Measurements from ENCODE around the gene SFMBT2.

The SFMBT2 gene

GRCh38 chr10:7410862-7411670, at the start of gene SFMBT2:
Gene SFMBT2, minus strand, starts transcription at chr10:7411034. Its CDS starts 29,136 bp downstream, at chr10:7381898.
- Histone ChIP-seq H3K27me3 (ENCODE audit: control insufficient read depth, insufficient read depth, low read length) (peaks cover 77% of the 10 kb centered on the region), H3K36me3 (ENCODE audit: control insufficient read depth, insufficient read depth, low read length) (no peaks in the 10 kb centered on the region), H3K9ac (ENCODE audit: low read depth, low read length) (peak within 1 kb of the TSS; percentile 54), H3K4me3 (ENCODE audit: low read depth, low read length) (peak within 1 kb of the TSS; percentile 82), H3K4me1 (ENCODE audit: control insufficient read depth, insufficient read depth, low read length) (peaks cover 4% of the 10 kb centered on the region), H3K9me3 (ENCODE audit: control insufficient read depth, insufficient read depth, low read length) (no peaks in the 10 kb centered on the region)

DNA sequence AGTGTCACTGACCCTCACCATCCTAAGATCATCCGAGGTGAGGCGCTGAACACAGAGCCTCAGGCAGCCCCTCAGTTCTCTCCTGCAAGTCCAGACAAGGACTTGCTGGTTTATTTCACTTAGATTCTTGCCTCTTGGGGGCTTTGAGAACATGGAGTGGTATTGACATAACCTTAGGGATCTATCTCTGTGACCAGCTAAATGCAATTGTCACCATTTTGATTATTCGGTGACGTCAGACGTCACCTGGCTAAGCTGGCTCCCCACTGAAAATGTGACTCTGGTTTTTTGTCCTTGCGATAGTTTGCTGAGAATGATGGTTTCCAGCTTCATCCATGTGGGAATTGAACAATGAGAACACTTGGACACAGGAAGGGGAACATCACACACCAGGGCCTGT, 49.2 kb upstream of the SFMBT2 start:
- no peak overlapping the region for H3K4me3 ChIP-seq (ENCODE audit: low read depth, low read length)
- H3K27me3 ChIP-seq (ENCODE audit: control insufficient read depth, insufficient read depth, low read length): no peaks in the 10 kb centered on the region
- H3K36me3 ChIP-seq (ENCODE audit: control insufficient read depth, insufficient read depth, low read length): no peaks in the 10 kb centered on the region
- H3K4me1 ChIP-seq (ENCODE audit: control insufficient read depth, insufficient read depth, low read length): peaks cover 4% of the 10 kb centered on the region
- no peak overlapping the region for H3K9ac ChIP-seq (ENCODE audit: low read depth, low read length)
- no peaks in the 10 kb centered on the region for H3K9me3 ChIP-seq (ENCODE audit: control insufficient read depth, insufficient read depth, low read length)

DNA sequence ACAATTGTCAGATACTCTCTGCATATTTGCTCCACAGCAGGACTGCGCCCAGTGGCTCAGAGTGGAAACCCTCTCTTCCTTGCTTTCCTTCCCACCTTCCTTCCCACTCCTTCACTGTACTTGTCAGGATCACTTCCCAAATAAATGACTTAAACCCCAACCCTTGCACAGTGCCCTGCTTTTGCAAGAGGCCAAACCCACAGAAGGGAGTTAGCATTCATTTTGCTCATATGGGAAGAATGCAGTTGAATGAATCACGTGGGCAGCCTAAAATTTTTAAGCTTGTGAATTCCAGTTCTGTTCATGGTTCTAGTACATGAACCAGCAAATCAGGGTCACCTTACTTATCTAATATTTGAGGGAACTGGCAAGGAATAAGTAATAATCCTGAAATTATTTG, 47.7 kb upstream of the SFMBT2 start:
- Histone ChIP-seq H3K27me3 (ENCODE audit: control insufficient read depth, insufficient read depth, low read length) (no peaks in the 10 kb centered on the region), H3K4me1 (ENCODE audit: control insufficient read depth, insufficient read depth, low read length) (peaks cover 4% of the 10 kb centered on the region), H3K36me3 (ENCODE audit: control insufficient read depth, insufficient read depth, low read length) (no peaks in the 10 kb centered on the region), H3K9ac (ENCODE audit: low read depth, low read length) (no peak overlapping the region), H3K9me3 (ENCODE audit: control insufficient read depth, insufficient read depth, low read length) (no peaks in the 10 kb centered on the region), H3K4me3 (ENCODE audit: low read depth, low read length) (no peak overlapping the region)

DNA sequence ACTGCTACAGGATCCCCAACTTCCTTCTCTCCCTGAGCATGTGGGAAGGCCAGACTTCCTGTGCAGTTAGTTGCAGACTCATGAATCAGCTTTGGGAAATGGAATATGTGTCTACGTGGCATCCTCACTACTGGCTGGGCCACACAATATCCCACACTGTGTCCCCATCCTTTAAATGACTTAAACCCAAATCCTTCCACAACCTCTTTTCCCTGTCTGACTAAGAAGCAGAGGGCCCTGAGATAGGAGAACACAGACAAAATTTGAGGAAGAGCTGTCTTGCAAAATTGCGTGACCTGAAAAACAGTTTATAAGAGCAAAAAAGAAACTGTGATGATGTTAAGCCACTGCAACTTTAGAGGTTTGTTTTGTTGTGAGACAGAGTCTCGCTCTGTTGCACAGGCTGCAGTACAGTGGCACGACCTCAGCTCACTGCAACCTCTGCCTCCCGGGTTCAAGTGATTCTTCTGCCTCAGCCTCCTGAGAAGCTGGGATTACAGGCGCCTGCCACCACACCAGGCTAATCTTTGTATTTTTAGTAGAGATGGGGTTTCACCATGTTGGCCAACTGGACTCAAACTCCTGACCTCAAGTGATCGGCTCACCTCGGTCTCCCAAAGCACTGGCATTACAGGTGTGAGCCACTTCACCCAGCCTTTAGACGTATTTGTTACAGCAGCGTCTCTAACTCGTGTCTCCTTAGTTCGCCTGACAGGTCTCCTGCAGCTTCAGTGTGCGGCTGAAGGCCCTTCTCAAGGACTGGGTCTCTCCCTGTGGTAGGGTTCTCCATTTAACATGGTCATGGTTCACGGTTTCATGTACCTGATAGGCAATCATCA, 46.9 kb upstream of the SFMBT2 start:
- H3K9me3 ChIP-seq (ENCODE audit: control insufficient read depth, insufficient read depth, low read length): no peaks in the 10 kb centered on the region
- no peaks in the 10 kb centered on the region for H3K27me3 ChIP-seq (ENCODE audit: control insufficient read depth, insufficient read depth, low read length)
- H3K36me3 ChIP-seq (ENCODE audit: control insufficient read depth, insufficient read depth, low read length): no peaks in the 10 kb centered on the region
- peaks cover 4% of the 10 kb centered on the region for H3K4me1 ChIP-seq (ENCODE audit: control insufficient read depth, insufficient read depth, low read length)
- H3K9ac ChIP-seq (ENCODE audit: low read depth, low read length): no peak overlapping the region
- no peak overlapping the region for H3K4me3 ChIP-seq (ENCODE audit: low read depth, low read length)

DNA sequence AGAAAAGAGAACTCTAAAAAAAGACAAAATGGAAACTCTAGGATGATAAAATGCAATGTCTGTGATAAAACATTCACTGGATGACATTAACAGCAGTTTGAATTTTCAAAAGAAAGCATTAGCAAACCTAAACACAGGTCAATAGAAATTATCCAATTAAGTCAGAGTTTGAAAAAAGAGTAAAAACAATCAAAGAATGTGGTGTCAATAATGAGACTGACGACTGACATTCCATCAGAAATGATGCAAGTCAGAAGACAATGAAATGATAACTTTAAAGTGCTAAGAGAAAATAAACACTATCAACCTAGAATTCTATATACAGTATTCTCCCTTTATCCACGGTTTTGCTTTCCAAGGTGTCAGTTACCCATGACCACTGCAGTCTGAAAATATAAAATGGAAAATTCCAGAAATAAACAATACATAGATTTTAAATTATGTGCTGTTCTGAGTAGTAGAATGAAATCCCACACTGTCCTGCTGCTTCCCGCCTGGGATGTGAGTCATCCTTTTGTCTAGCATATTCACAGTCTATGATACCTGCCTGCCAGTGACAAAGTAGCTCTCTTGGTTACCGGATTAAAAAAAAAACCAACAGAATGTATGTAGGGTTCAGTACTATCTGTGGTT, 38.3 kb upstream of the SFMBT2 start:
- H3K9ac ChIP-seq (ENCODE audit: low read depth, low read length): no peak overlapping the region
- no peak overlapping the region for H3K4me3 ChIP-seq (ENCODE audit: low read depth, low read length)
- H3K36me3 ChIP-seq (ENCODE audit: control insufficient read depth, insufficient read depth, low read length): no peaks in the 10 kb centered on the region
- peaks cover 6% of the 10 kb centered on the region for H3K9me3 ChIP-seq (ENCODE audit: control insufficient read depth, insufficient read depth, low read length)
- H3K27me3 ChIP-seq (ENCODE audit: control insufficient read depth, insufficient read depth, low read length): no peaks in the 10 kb centered on the region
- H3K4me1 ChIP-seq (ENCODE audit: control insufficient read depth, insufficient read depth, low read length): peaks cover 5% of the 10 kb centered on the region

DNA sequence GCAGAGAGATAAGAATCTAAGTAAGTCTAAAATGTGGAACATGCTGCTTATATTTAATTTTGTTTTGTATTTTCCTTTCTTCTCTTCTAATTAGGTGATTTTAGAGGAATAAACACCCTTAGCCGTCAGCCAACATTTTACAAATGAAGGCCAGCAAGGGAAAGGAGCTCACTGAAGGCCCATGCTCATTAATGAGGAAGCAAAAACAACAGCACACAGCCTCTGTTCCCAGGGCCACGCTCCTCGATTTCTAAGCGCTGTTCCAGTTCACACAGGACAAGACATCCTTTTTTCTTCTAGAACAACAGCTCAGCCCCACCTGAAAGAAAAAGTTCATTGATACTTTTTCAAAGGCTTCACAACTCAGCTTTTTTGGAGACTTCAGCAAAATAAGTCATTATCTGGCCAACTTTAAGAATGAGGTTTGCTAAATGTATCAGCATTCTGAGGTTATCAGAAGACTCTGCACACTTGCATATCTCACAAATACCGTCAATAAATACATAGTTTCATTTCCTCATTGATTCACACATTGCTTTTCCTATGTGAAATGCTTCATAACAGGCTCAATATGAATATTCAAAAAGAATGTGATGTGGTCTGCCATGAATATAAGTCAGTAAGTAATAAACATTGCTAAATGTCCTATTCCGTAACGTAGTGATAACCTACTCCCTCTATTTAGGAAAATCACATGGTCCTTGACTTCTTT, 34.8 kb upstream of the SFMBT2 start:
- Histone ChIP-seq H3K27me3 (ENCODE audit: control insufficient read depth, insufficient read depth, low read length) (no peaks in the 10 kb centered on the region), H3K9ac (ENCODE audit: low read depth, low read length) (no peak overlapping the region), H3K4me3 (ENCODE audit: low read depth, low read length) (no peak overlapping the region), H3K36me3 (ENCODE audit: control insufficient read depth, insufficient read depth, low read length) (no peaks in the 10 kb centered on the region), H3K9me3 (ENCODE audit: control insufficient read depth, insufficient read depth, low read length) (peaks cover 6% of the 10 kb centered on the region), H3K4me1 (ENCODE audit: control insufficient read depth, insufficient read depth, low read length) (peaks cover 5% of the 10 kb centered on the region)

DNA sequence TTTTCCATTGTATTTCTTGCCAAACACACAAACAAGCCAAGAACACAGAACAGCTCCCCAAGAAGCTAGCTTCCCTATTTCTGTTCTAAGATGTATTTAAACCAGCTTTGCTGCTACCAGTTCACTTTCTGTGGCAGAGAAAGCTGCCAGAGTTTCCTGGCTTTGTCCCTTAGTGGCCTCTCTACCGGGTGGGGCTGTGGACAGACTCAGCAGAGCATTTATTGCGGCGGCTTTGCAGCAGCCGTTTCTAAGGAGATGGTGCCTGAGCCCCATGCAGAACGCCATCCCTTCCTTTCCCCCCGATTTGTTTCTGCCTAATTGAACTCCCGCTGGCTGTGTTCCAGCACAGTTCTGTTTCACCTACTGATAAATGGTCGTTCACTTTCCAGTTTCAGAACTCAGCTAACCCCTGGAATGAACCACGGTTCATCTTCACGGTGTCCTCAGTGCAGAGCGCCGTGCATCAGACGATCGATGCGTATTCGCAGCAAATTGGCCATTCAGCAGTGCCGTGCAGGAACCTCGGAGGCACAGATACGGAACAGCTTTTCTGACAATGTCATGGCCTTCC, 33.8 kb upstream of the SFMBT2 start:
- Histone ChIP-seq H3K4me3 (ENCODE audit: low read depth, low read length) (no peak overlapping the region), H3K27me3 (ENCODE audit: control insufficient read depth, insufficient read depth, low read length) (no peaks in the 10 kb centered on the region), H3K36me3 (ENCODE audit: control insufficient read depth, insufficient read depth, low read length) (no peaks in the 10 kb centered on the region), H3K4me1 (ENCODE audit: control insufficient read depth, insufficient read depth, low read length) (peaks cover 5% of the 10 kb centered on the region), H3K9me3 (ENCODE audit: control insufficient read depth, insufficient read depth, low read length) (peaks cover 6% of the 10 kb centered on the region), H3K9ac (ENCODE audit: low read depth, low read length) (no peak overlapping the region)

DNA sequence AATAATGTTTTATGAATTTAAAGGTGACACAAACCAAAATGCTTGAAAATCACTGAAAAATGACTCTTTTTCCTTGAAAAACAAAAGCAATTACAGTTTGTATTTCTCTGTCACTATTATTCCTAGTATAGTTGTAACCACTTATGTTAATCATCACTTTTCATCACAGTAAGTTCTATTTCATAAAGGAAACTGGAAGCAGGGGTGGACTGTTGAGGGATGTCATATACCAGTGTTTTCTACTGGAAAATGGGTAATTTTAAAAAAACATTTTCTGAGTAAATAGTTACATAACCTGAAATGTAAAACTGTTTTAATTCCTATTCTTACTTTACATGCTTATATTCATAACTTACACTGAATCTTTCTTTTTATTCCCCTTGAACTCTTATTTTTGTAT, 32.2 kb upstream of the SFMBT2 start:
- no peaks in the 10 kb centered on the region for H3K27me3 ChIP-seq (ENCODE audit: control insufficient read depth, insufficient read depth, low read length)
- H3K9me3 ChIP-seq (ENCODE audit: control insufficient read depth, insufficient read depth, low read length): no peaks in the 10 kb centered on the region
- H3K4me3 ChIP-seq (ENCODE audit: low read depth, low read length): no peak overlapping the region
- H3K36me3 ChIP-seq (ENCODE audit: control insufficient read depth, insufficient read depth, low read length): no peaks in the 10 kb centered on the region
- peaks cover 5% of the 10 kb centered on the region for H3K4me1 ChIP-seq (ENCODE audit: control insufficient read depth, insufficient read depth, low read length)
- no peak overlapping the region for H3K9ac ChIP-seq (ENCODE audit: low read depth, low read length)

DNA sequence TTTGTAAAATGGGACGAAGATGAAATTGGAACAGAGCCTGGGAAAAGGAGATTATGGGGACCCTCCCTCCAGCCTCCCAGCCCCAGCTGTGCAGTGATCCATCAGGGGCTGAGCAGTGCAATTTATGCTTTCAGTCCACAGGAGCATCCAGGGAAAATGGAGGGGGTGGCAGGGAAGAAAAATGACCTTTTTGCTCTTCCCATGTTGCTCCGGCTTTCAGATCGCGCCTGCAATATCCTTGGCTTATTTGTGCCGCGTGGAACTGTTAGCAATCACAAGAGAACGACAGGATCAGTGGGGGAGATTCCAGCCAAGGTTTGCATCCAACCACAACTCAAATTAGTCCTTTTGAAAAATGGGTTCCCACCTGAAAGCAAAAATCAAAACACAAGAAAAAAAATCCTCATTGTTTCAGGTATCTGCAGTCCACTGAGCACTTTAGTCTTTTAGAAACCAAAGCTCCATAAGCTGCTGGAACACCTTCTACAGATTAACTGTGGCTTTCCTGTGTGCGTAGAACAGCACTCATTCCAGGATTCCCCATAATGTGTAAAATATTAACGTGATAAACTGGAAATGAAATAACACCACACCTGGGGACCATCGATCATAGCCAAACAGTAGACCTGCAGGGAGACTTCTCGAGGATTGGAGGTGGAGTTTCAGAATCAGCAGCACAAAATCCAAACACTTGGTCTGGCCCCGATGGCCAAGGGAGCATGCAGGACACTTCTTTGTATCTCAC, 30.7 kb upstream of the SFMBT2 start:
- Histone ChIP-seq H3K9me3 (ENCODE audit: control insufficient read depth, insufficient read depth, low read length) (no peaks in the 10 kb centered on the region), H3K27me3 (ENCODE audit: control insufficient read depth, insufficient read depth, low read length) (no peaks in the 10 kb centered on the region), H3K4me3 (ENCODE audit: low read depth, low read length) (no peak overlapping the region), H3K9ac (ENCODE audit: low read depth, low read length) (no peak overlapping the region), H3K36me3 (ENCODE audit: control insufficient read depth, insufficient read depth, low read length) (no peaks in the 10 kb centered on the region), H3K4me1 (ENCODE audit: control insufficient read depth, insufficient read depth, low read length) (peaks cover 2% of the 10 kb centered on the region)

DNA sequence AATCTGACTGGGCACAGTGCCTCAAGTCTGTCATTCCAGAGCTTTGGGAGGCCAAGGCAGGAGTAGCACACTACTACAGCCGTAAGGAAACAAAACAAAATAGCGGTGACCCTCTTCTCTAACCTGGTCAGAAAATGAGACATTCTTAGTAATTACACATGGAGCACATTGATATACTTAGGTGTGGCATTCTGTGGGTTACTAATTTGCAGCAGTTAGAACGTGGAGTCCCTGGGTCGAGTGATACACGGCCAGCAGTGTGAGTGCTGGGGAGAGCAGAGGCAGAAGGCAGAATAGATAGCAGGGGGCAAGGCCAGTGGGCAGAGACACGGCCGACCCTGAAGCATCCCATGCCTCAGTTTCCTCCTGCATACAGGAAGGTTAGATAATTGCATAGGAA, 28.9 kb upstream of the SFMBT2 start:
- Histone ChIP-seq H3K4me1 (ENCODE audit: control insufficient read depth, insufficient read depth, low read length) (no peaks in the 10 kb centered on the region), H3K9ac (ENCODE audit: low read depth, low read length) (no peak overlapping the region), H3K27me3 (ENCODE audit: control insufficient read depth, insufficient read depth, low read length) (no peaks in the 10 kb centered on the region), H3K9me3 (ENCODE audit: control insufficient read depth, insufficient read depth, low read length) (no peaks in the 10 kb centered on the region), H3K4me3 (ENCODE audit: low read depth, low read length) (no peak overlapping the region), H3K36me3 (ENCODE audit: control insufficient read depth, insufficient read depth, low read length) (no peaks in the 10 kb centered on the region)

All from iPS-15b (cell line).